CD4-positive, CD25-positive, alpha-beta regulatory T cell (primary cell): ENCODE results near the gene PIK3CG. TPM values are rescaled to one million over a fixed set of nuclear protein-coding genes. Genes with fewer than 3 reads are reported as not detected.

Experiments used
- ATAC-seq, 2 donors: fragments of 150-1000 bp; cut with Tn5 transposase; one replicate each; pipeline ENCODE4 v1.10.0; 2021; ENCODE audit warnings: low read depth in 2 of 2, moderate number of reproducible peaks in 2 of 2, moderate library complexity in 1 of 2
- DNase-seq, 3 donors: peaks; one replicate each; pipeline versions ENCODE4 v3.0.0 to v3.0.0-alpha.2; 2012 to 2022; ENCODE audit warnings: mixed read lengths in 1 of 3
- H3K27ac ChIP-seq: one replicate; pipeline ENCODE4 v1.7.0; 2013; ENCODE audit warnings: mild to moderate bottlenecking, low read length; ENCODE audit not compliant: insufficient read depth, poor library complexity, severe bottlenecking
- H3K27me3 ChIP-seq: one replicate; pipeline ENCODE4 v1.7.0; 2013; ENCODE audit warnings: low read length; ENCODE audit not compliant: control insufficient read depth, insufficient read depth
- H3K36me3 ChIP-seq: one replicate; pipeline ENCODE4 v1.7.0; 2013; ENCODE audit warnings: mild to moderate bottlenecking, low read length, moderate library complexity; ENCODE audit not compliant: control insufficient read depth, insufficient read depth
- H3K4me1 ChIP-seq: 2 replicates; pipeline ENCODE4 v1.7.0; 2013; ENCODE audit warnings: mild to moderate bottlenecking, low read length; ENCODE audit not compliant: insufficient read depth, control insufficient read depth, poor library complexity, severe bottlenecking
- H3K4me3 ChIP-seq: one replicate; pipeline ENCODE4 v1.7.0; 2013; ENCODE audit warnings: low read depth, mild to moderate bottlenecking, low read length, moderate library complexity
- H3K9me3 ChIP-seq, 2 experiments: 1 replicate in 1 of 2; 2 replicates in 1 of 2; pipeline ENCODE4 v1.7.0; 2013; ENCODE audit warnings: low read length in 2 of 2, mild to moderate bottlenecking in 1 of 2, moderate library complexity in 1 of 2; ENCODE audit not compliant: control insufficient read depth in 2 of 2
- H3K27ac Mint-ChIP-seq, 3 donors: one replicate each; pipeline ENCODE4 v1.8.0; 2020 to 2022; ENCODE audit warnings: mild to moderate bottlenecking in 3 of 3, mixed read lengths in 3 of 3, moderate library complexity in 2 of 3
- H3K27me3 Mint-ChIP-seq: one replicate; pipeline ENCODE4 v1.8.0; 2022; ENCODE audit warnings: mild to moderate bottlenecking, mixed read lengths
- H3K36me3 Mint-ChIP-seq: one replicate; pipeline ENCODE4 v1.8.0; 2020; ENCODE audit warnings: mixed read lengths
- H3K4me1 Mint-ChIP-seq, 4 donors: one replicate each; pipeline ENCODE4 v1.8.0; 2020 to 2022; ENCODE audit warnings: mixed read lengths in 4 of 4, mild to moderate bottlenecking in 1 of 4
- H3K4me3 Mint-ChIP-seq, 4 donors: one replicate each; pipeline ENCODE4 v1.8.0; 2020 to 2022; ENCODE audit warnings: mild to moderate bottlenecking in 4 of 4, mixed read lengths in 4 of 4, moderate library complexity in 3 of 4
- H3K9me3 Mint-ChIP-seq, 7 donors: one replicate each; pipeline ENCODE4 v1.8.0; 2020 to 2022; ENCODE audit warnings: mixed read lengths in 7 of 7, mild to moderate bottlenecking in 3 of 7, moderate library complexity in 2 of 7
- polyA plus RNA-seq, 4 donors: library from polyadenylated mRNA; unstranded; fragments of 300-500 nt; fragmentation: Illumina TruSeq; gene quantifications; one replicate each; pipeline ENCODE4 v1.2.3, GENCODE V29; 2021
- total RNA-seq: library from RNA; stranded (reverse); gene quantifications from one replicate; pipeline ENCODE4 v1.2.3, GENCODE V29; 2022

Gene PIK3CG
- 35.4 TPM for total RNA-seq
- polyA plus RNA-seq, result 10 to 100 TPM; 16.8 to 25.2 (median 20.2) TPM

GRCh38 chr7:106865130-106866041 is at the start of gene PIK3CG:
PIK3CG (plus strand) TSS chr7:106865282; CDS start chr7:106867562, 2,280 bp downstream.
- ATAC-seq (peak; percentile 86 to 89), DNase-seq (peak; percentile 3 to 76 (median 69))
- Mint-ChIP-seq H3K27me3 (no peaks in the 10 kb centered on the region), H3K27ac (peak within 1 kb of the TSS; percentile 92 to 97 (median 94)), H3K4me3 (peak within 1 kb of the TSS; percentile 90 to 97 (median 94)), H3K36me3 (peaks cover 26% of the 10 kb centered on the region), H3K4me1 (peaks cover 31 to 79% (median 58%) of the 10 kb centered on the region in 4 donors), H3K9me3 (peaks cover 0 to 3% (median 0%) of the 10 kb centered on the region in 7 donors)
- no peaks in the 10 kb centered on the region for H3K27me3 ChIP-seq
- H3K4me3 ChIP-seq, result peak within 1 kb of the TSS; percentile 99
- H3K36me3 ChIP-seq, result peaks cover 25% of the 10 kb centered on the region
- no peaks in the 10 kb centered on the region for H3K9me3 ChIP-seq
- H3K4me1 ChIP-seq, result peaks cover 53% of the 10 kb centered on the region
- H3K27ac ChIP-seq, result peak within 1 kb of the TSS; percentile 85

DNA sequence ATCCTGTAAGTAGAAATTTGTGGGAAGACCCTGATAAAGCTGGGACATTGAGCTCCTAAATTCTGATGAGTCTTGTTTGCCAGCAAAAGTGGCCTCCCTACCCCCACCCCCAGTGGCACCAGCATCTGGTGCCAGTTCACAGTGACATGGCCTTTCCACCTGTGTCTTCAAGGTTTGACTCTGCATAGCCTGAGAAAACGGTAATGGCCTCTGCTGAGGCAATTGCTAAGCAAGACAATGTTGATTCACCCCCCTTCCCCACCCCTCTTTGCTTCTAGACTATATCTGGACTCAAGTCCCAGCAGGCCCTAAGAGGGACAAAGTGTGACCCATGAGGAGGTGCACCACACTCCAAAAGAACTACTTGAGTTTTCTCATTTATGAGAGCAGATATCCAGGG is 48.0 kb upstream of the PIK3CG start:
- no peak overlapping the region for H3K27ac Mint-ChIP-seq
- Histone ChIP-seq H3K4me1 (no peaks in the 10 kb centered on the region), H3K27me3 (no peaks in the 10 kb centered on the region), H3K4me3 (no peak overlapping the region), H3K9me3 (no peaks in the 10 kb centered on the region), H3K27ac (no peak overlapping the region), H3K36me3 (no peaks in the 10 kb centered on the region)
- H3K36me3 Mint-ChIP-seq, result no peaks in the 10 kb centered on the region
- peaks cover 0 to 3% (median under 1%) of the 10 kb centered on the region in 4 donors for H3K4me1 Mint-ChIP-seq
- H3K4me3 Mint-ChIP-seq, result no peak overlapping the region
- H3K27me3 Mint-ChIP-seq, result peaks cover 8% of the 10 kb centered on the region
- DNase-seq, result no peak
- no peak for ATAC-seq
- H3K9me3 Mint-ChIP-seq, result peaks cover 0 to 1% (median 0%) of the 10 kb centered on the region in 7 donors

- ATAC-seq, result no peak
These were observed 46.3 kb upstream of the PIK3CG start for GRCh38 chr7:106818736-106819135.

GRCh38 chr7:106819546-106819945 is 45.5 kb upstream of the PIK3CG start:
- Mint-ChIP-seq H3K4me3 (no peak overlapping the region), H3K36me3 (no peaks in the 10 kb centered on the region)
- no peaks in the 10 kb centered on the region for H3K4me1 ChIP-seq

More at GRCh38 chr7:106818736-106819135, 46.3 kb upstream of the PIK3CG start:
- no peaks in the 10 kb centered on the region for H3K4me1 ChIP-seq
- Mint-ChIP-seq H3K36me3 (no peaks in the 10 kb centered on the region), H3K27me3 (peaks cover 8% of the 10 kb centered on the region), H3K4me3 (peak overlapping the region in 1 of 4 donors; percentile 18), H3K9me3 (peaks cover 0 to 1% (median 0%) of the 10 kb centered on the region in 7 donors), H3K4me1 (peaks cover 0 to 3% (median 0%) of the 10 kb centered on the region in 4 donors), H3K27ac (no peak overlapping the region)
- H3K4me3 ChIP-seq, result no peak overlapping the region
- no peak for DNase-seq
- H3K27ac ChIP-seq, result no peak overlapping the region
- H3K9me3 ChIP-seq, result no peaks in the 10 kb centered on the region
- no peaks in the 10 kb centered on the region for H3K36me3 ChIP-seq
- no peaks in the 10 kb centered on the region for H3K27me3 ChIP-seq

DNA sequence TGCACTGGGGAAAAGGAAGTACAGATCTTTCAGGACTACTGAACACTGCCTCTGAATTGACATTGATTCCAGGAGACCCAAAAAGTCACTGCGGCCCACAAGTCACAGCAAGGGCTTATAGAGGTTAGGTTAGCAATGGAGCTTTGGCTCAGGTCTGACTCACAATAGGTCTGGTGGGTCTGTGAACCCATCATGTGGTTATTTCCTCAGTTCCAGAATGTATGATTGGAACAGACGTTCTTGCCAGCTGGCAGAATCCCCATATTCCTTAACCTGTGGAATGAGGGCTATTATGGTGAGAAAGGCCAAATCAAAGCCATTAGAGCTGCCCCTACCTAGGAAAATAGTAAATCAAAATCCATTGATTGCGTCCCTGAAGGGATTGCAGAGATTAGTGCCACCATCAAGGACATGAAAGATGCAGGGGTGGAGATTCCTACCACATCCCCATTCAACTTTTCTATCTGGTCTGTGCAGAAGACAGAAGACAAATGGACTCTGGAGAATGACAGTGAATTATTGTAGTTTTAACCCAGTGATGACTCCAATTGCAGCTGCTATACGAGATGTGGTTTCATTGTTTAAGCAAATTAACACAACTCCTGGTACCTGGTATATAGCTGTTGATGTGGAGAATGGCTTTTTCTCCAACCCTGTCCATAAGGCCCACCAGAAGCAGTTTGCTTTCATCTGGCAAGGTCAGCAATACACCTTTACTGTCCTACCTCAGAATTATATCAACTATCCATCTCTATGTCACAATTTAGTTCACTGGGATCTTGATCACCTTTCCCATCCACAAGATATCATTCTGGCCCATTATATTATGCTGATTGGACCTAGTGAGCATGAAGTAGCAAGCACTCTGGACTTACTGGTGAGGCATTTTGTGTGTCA is 44.5 kb upstream of the PIK3CG start:
- H3K9me3 Mint-ChIP-seq, result peaks cover 0 to 1% (median 0%) of the 10 kb centered on the region in 7 donors
- H3K9me3 ChIP-seq, result no peaks in the 10 kb centered on the region
- ATAC-seq (no peak), DNase-seq (no peak)
- H3K36me3 ChIP-seq, result no peaks in the 10 kb centered on the region
- H3K27ac Mint-ChIP-seq, result no peak overlapping the region
- H3K4me3 ChIP-seq, result no peak overlapping the region
- no peaks in the 10 kb centered on the region for H3K36me3 Mint-ChIP-seq
- no peak overlapping the region for H3K4me3 Mint-ChIP-seq
- no peaks in the 10 kb centered on the region for H3K4me1 Mint-ChIP-seq
- no peaks in the 10 kb centered on the region for H3K27me3 ChIP-seq
- no peaks in the 10 kb centered on the region for H3K27me3 Mint-ChIP-seq
- H3K4me1 ChIP-seq, result no peaks in the 10 kb centered on the region
- H3K27ac ChIP-seq, result no peak overlapping the region

More at GRCh38 chr7:106819546-106819945, 45.5 kb upstream of the PIK3CG start:
- Mint-ChIP-seq H3K4me1 (peaks cover 0 to 3% (median 0%) of the 10 kb centered on the region in 4 donors), H3K27me3 (peaks cover under 1% of the 10 kb centered on the region), H3K9me3 (peaks cover 0 to 1% (median 0%) of the 10 kb centered on the region in 7 donors), H3K27ac (no peak overlapping the region)
- no peaks in the 10 kb centered on the region for H3K36me3 ChIP-seq
- ATAC-seq, result no peak
- no peak overlapping the region for H3K4me3 ChIP-seq
- no peak for DNase-seq
- no peaks in the 10 kb centered on the region for H3K27me3 ChIP-seq
- no peak overlapping the region for H3K27ac ChIP-seq
- H3K9me3 ChIP-seq, result no peaks in the 10 kb centered on the region

DNA sequence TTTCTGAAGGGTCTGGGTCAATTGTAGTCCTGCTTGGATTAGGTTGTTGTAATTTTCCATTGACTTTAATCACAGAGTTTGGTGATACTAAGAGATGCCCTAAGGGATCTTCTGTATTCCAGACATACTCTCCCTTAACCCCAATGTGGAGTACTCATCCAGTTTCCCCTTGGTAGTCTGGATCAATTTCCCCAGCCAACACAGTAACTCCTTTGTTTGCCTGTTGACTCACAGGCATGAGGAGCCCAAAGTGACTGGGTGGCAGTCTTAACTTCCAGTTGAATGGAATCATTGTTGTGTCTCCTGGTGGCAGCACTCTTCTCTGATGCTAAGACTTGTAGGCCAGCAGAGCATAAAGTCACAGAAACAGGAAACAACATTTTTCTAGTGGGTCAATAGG is 41.5 kb upstream of the PIK3CG start:
- ATAC-seq (no peak), DNase-seq (no peak)
- Mint-ChIP-seq H3K27ac (no peak overlapping the region), H3K27me3 (no peaks in the 10 kb centered on the region), H3K4me1 (no peaks in the 10 kb centered on the region), H3K4me3 (no peak overlapping the region), H3K9me3 (no peaks in the 10 kb centered on the region), H3K36me3 (no peaks in the 10 kb centered on the region)
- H3K36me3 ChIP-seq, result no peaks in the 10 kb centered on the region
- H3K27me3 ChIP-seq, result no peaks in the 10 kb centered on the region
- no peak overlapping the region for H3K27ac ChIP-seq
- no peaks in the 10 kb centered on the region for H3K9me3 ChIP-seq
- H3K4me1 ChIP-seq, result no peaks in the 10 kb centered on the region
- H3K4me3 ChIP-seq, result no peak overlapping the region

DNA sequence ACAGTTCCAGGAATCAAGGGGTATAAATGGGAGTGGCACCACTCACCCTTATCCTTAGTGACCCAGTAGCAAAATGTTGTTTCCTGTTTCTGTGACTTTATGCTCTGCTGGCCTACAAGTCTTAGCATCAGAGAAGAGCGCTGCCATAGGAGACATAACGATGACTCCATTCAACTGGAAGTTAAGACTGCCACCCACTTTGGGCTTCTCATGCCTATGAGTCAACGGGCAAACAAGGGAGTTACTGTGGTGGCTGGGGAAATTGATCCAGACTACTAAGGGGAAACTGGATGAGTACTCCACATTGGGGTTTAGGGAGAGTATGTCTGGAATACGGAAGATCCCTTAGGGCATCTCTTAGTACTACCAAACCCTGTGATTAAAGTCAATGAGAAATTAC is 40.6 kb upstream of the PIK3CG start:
- Mint-ChIP-seq H3K4me3 (no peak overlapping the region), H3K27ac (no peak overlapping the region), H3K9me3 (peaks cover 0 to under 1% (median 0%) of the 10 kb centered on the region in 7 donors), H3K27me3 (no peaks in the 10 kb centered on the region), H3K4me1 (no peaks in the 10 kb centered on the region), H3K36me3 (no peaks in the 10 kb centered on the region)
- H3K4me1 ChIP-seq, result no peaks in the 10 kb centered on the region
- H3K27ac ChIP-seq, result no peak overlapping the region
- H3K27me3 ChIP-seq, result no peaks in the 10 kb centered on the region
- no peaks in the 10 kb centered on the region for H3K9me3 ChIP-seq
- no peak overlapping the region for H3K4me3 ChIP-seq
- ATAC-seq (no peak), DNase-seq (no peak)
- H3K36me3 ChIP-seq, result no peaks in the 10 kb centered on the region
